IMR-90 (cell line): ENCODE data around the gene HMBS.

Experiments
- BHLHE40 ChIP-seq: fragments of 150-350 bp; IDR thresholded peaks from 2 replicates; pipeline ENCODE4 v1.6.1; 2016; ENCODE audit warnings: mild to moderate bottlenecking, low read depth, low read length
- POLR2A ChIP-seq: IDR thresholded peaks from 2 replicates; pipeline ENCODE4 v1.6.1; 2012; ENCODE audit warnings: mild to moderate bottlenecking, low read depth, low read length
- RAD21 ChIP-seq: IDR thresholded peaks from 2 replicates; pipeline ENCODE4 v1.6.1; 2012; ENCODE audit warnings: low read length, improper control_type of control experiment
- RCOR1 ChIP-seq: IDR thresholded peaks from 2 replicates; pipeline ENCODE4 v1.6.1; 2012; ENCODE audit warnings: mild to moderate bottlenecking, low read length, improper control_type of control experiment; ENCODE audit not compliant: insufficient replicate concordance
- RFX5 ChIP-seq: IDR thresholded peaks from 2 replicates; pipeline ENCODE4 v1.8.0; 2012; ENCODE audit warnings: low read depth, mild to moderate bottlenecking, low read length, moderate library complexity
- USF2 ChIP-seq: fragments of 150-350 bp; IDR thresholded peaks from 2 replicates; pipeline ENCODE4 v1.6.1; 2017; ENCODE audit warnings: mild to moderate bottlenecking, antibody characterized with exemption, low read length, low read depth
- TF ChIP-seq, protein P1 (sequence below): conservative IDR thresholded peaks from 2 replicates; pipeline ENCODE4 v1.5.1; 2012; ENCODE audit warnings: mild to moderate bottlenecking, low read depth, low read length, improper control_type of control experiment

GRCh38 chr11:119100246-119100970 is 15.7 kb downstream of the HMBS start:
- TF ChIP-seq, protein P1, sequence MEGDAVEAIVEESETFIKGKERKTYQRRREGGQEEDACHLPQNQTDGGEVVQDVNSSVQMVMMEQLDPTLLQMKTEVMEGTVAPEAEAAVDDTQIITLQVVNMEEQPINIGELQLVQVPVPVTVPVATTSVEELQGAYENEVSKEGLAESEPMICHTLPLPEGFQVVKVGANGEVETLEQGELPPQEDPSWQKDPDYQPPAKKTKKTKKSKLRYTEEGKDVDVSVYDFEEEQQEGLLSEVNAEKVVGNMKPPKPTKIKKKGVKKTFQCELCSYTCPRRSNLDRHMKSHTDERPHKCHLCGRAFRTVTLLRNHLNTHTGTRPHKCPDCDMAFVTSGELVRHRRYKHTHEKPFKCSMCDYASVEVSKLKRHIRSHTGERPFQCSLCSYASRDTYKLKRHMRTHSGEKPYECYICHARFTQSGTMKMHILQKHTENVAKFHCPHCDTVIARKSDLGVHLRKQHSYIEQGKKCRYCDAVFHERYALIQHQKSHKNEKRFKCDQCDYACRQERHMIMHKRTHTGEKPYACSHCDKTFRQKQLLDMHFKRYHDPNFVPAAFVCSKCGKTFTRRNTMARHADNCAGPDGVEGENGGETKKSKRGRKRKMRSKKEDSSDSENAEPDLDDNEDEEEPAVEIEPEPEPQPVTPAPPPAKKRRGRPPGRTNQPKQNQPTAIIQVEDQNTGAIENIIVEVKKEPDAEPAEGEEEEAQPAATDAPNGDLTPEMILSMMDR: peak; percentile 52
- TF ChIP-seq BHLHE40: no peak
- TF ChIP-seq USF2: no peak
- peak; percentile 43; the same call in 1 of the 2 replicates for TF ChIP-seq RAD21
- no peak for TF ChIP-seq RFX5
- no peak for TF ChIP-seq POLR2A
- no peak for TF ChIP-seq RCOR1
